DND-41 (cell line): Measurements from ENCODE around the gene SDSL.

ENCODE experiments used
- ATAC-seq: fragments of 200-7000 bp; cut with Tn5 transposase; 3 replicates; pipeline ENCODE4 v1.9.1; 2021; ENCODE audit warnings: low read depth; ENCODE audit not compliant: insufficient read depth
- DNase-seq: peaks from one replicate; pipeline ENCODE4 v3.0.0-alpha.2; 2020
- H2AFZ ChIP-seq: 2 replicates; pipeline ENCODE4 v1.6.0; 2012; ENCODE audit warnings: low read depth, low read length
- H3K27ac ChIP-seq: 2 replicates; pipeline ENCODE4 v1.5.1; 2012; ENCODE audit warnings: low read length, inconsistent platforms
- H3K27me3 ChIP-seq: fragments of 200-600 bp; sonication (generic); 2 replicates; pipeline ENCODE4 v1.6.0; 2012; ENCODE audit warnings: low read length, mild to moderate bottlenecking, inconsistent platforms; ENCODE audit not compliant: insufficient read depth, poor library complexity
- H3K36me3 ChIP-seq: 2 replicates; pipeline ENCODE4 v1.5.1; 2012; ENCODE audit warnings: low read length, inconsistent platforms; ENCODE audit not compliant: insufficient read depth
- H3K4me1 ChIP-seq: 2 replicates; pipeline ENCODE4 v1.5.1; 2012; ENCODE audit warnings: mild to moderate bottlenecking, low read length; ENCODE audit not compliant: insufficient read depth
- H3K4me2 ChIP-seq: 2 replicates; pipeline ENCODE4 v1.6.0; 2012; ENCODE audit warnings: mild to moderate bottlenecking, moderate library complexity, low read length, inconsistent platforms; ENCODE audit not compliant: insufficient read depth
- H3K4me3 ChIP-seq, 2 experiments: fragments of 200-600 bp in 1 of 2; shearing (Covaris generic) in 1 of 2; 2 replicates each; pipeline ENCODE4 v1.5.1; 2012 to 2016; ENCODE audit warnings: inconsistent platforms in 2 of 2, low read length in 2 of 2, mild to moderate bottlenecking in 2 of 2, low read depth in 1 of 2, moderate library complexity in 1 of 2
- H3K79me2 ChIP-seq: 2 replicates; pipeline ENCODE4 v1.6.0; 2012; ENCODE audit warnings: low read length, inconsistent platforms; ENCODE audit not compliant: insufficient read depth
- H3K9ac ChIP-seq: 2 replicates; pipeline ENCODE4 v1.6.0; 2012; ENCODE audit warnings: low read depth, mild to moderate bottlenecking, inconsistent platforms, low read length, moderate library complexity
- H3K9me3 ChIP-seq: 2 replicates; pipeline ENCODE4 v1.5.1; 2012; ENCODE audit warnings: low read length, moderate library complexity, mild to moderate bottlenecking, inconsistent platforms; ENCODE audit not compliant: insufficient read depth, severe bottlenecking
- H4K20me1 ChIP-seq: 2 replicates; pipeline ENCODE4 v1.6.0; 2012; ENCODE audit warnings: low read length; ENCODE audit not compliant: insufficient read depth
- CTCF ChIP-seq: IDR thresholded peaks from 2 replicates; pipeline ENCODE4 v1.5.1; 2012; ENCODE audit warnings: borderline replicate concordance, low read length, moderate library complexity, mild to moderate bottlenecking; ENCODE audit not compliant: poor library complexity, severe bottlenecking; ENCODE audit errors: extremely low read depth
- EZH2 ChIP-seq: IDR thresholded peaks from 3 replicates; pipeline ENCODE4 v1.6.1; 2012; ENCODE audit warnings: borderline replicate concordance, low read depth, mild to moderate bottlenecking, moderate library complexity, low read length, inconsistent platforms; ENCODE audit not compliant: severe bottlenecking

The SDSL gene

DNA sequence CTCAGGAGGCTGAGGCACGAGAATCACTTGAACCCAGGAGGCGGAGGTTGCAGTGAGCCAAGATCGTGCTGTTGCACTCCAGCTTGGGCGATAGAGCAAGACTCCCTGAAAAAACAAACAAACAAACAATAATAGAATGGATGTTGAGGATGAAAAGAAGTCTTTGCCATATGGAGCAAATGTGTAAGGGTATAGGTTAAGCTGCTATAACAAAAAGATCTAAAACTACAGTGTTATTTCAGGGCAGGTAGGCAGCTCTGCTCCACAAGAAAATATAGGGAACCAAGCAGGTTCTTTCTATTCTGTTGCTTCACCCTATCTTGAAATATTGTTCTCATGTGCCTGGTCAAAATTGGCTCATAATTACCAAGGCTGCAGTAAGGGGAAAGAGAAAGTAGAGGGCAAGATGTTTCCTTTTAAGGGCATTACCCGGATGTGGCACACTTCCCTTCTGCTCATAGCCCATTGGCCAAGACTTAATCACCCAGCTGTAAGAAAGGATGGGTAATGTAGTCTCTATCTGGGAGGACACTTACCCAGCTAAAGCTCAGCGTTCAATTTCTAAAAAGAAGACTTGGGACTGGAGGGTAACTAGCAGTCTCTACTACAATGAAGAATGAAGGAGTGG is 23.5 kb downstream of the SDSL start:
- Histone ChIP-seq H3K4me1 (0 out of 2 replicates have a peak, but pooled peaks cover 4% of the 10 kb centered on the region), H3K4me3 (no peak overlapping the region), H3K9me3 (no peaks in the 10 kb centered on the region), H3K4me2 (peak overlapping the region; percentile 30), H4K20me1 (no peaks in the 10 kb centered on the region), H2AFZ (no peak overlapping the region), H3K27ac (no peak overlapping the region), H3K9ac (no peak overlapping the region), H3K79me2 (no peaks in the 10 kb centered on the region), H3K36me3 (no peaks in the 10 kb centered on the region), H3K27me3 (no peaks in the 10 kb centered on the region)
- DNase-seq (peak; percentile 46), ATAC-seq (peak; percentile 100)
- no peak for TF ChIP-seq EZH2
- no peak for TF ChIP-seq CTCF

- no peak overlapping the region for H3K4me3 ChIP-seq
- 0 out of 2 replicates have a peak, but pooled peaks cover 4% of the 10 kb centered on the region for H3K4me1 ChIP-seq
- no peaks in the 10 kb centered on the region for H3K27me3 ChIP-seq
- no peaks in the 10 kb centered on the region for H3K36me3 ChIP-seq
- no peaks in the 10 kb centered on the region for H3K79me2 ChIP-seq
- no peak overlapping the region for H2AFZ ChIP-seq
- H4K20me1 ChIP-seq, result no peaks in the 10 kb centered on the region
- no peak overlapping the region for H3K9ac ChIP-seq
- no peak overlapping the region for H3K4me2 ChIP-seq
- ATAC-seq (no peak), DNase-seq (no peak)
- no peaks in the 10 kb centered on the region for H3K9me3 ChIP-seq
- no peak for TF ChIP-seq CTCF
- TF ChIP-seq EZH2, result no peak
- H3K27ac ChIP-seq, result no peak overlapping the region
Measured at GRCh38 chr12:113448873-113449272, 26.7 kb downstream of the SDSL start.

GRCh38 chr12:113449299-113449698 is 27.1 kb downstream of the SDSL start:
- H3K9ac ChIP-seq, result no peak overlapping the region
- no peaks in the 10 kb centered on the region for H3K79me2 ChIP-seq
- ATAC-seq (no peak), DNase-seq (no peak)
- no peaks in the 10 kb centered on the region for H3K36me3 ChIP-seq
- H4K20me1 ChIP-seq, result no peaks in the 10 kb centered on the region
- 0 out of 2 replicates have a peak, but pooled peaks cover 4% of the 10 kb centered on the region for H3K4me1 ChIP-seq
- H3K4me3 ChIP-seq, result no peak overlapping the region
- H3K27me3 ChIP-seq, result no peaks in the 10 kb centered on the region
- TF ChIP-seq CTCF, result no peak
- TF ChIP-seq EZH2, result no peak
- no peak overlapping the region for H3K27ac ChIP-seq
- H3K4me2 ChIP-seq, result no peak overlapping the region
- H3K9me3 ChIP-seq, result no peaks in the 10 kb centered on the region
- H2AFZ ChIP-seq, result no peak overlapping the region

GRCh38 chr12:113449839-113450238 is 27.7 kb downstream of the SDSL start:
- ATAC-seq, result no peak

More at GRCh38 chr12:113449839-113450238, 27.7 kb downstream of the SDSL start:
- Histone ChIP-seq H3K27ac (no peak overlapping the region), H3K9me3 (no peaks in the 10 kb centered on the region), H3K36me3 (no peaks in the 10 kb centered on the region), H2AFZ (no peak overlapping the region), H3K4me1 (0 out of 2 replicates have a peak, but pooled peaks cover 4% of the 10 kb centered on the region), H3K4me3 (no peak overlapping the region), H3K27me3 (no peaks in the 10 kb centered on the region), H3K79me2 (no peaks in the 10 kb centered on the region), H4K20me1 (no peaks in the 10 kb centered on the region), H3K9ac (no peak overlapping the region), H3K4me2 (no peak overlapping the region)
- DNase-seq, result no peak
- no peak for TF ChIP-seq CTCF
